Hematopoietic multipotent progenitor cell treated with erythropoietin and hydrocortisone succinate and interleukin-3 and kit ligand, for 6 days (in vitro differentiated cells): ENCODE results near the gene MRPL24.
A peak's percentile ranks its signal among the peaks of the same experiment; 100 is the strongest.

ENCODE experiments used
- DNase-seq: peaks from one replicate; pipeline ENCODE4 v3.0.0-alpha.2; 2015

Gene MRPL24

GRCh38 chr1:156708218-156708661 lies 32.6 kb downstream of the MRPL24 start:
- no peak for DNase-seq

- DNase-seq = no peak
Measured at GRCh38 chr1:156707417-156708217, 33.3 kb downstream of the MRPL24 start.

- DNase-seq = no peak
Measured at GRCh38 chr1:156706657-156707416, 34.1 kb downstream of the MRPL24 start.

GRCh38 chr1:156705918-156706656 lies 34.8 kb downstream of the MRPL24 start:
- DNase-seq = peak; percentile 67

- DNase-seq = no peak
Measured at GRCh38 chr1:156705321-156705917, 35.5 kb downstream of the MRPL24 start, which contains the start of gene CRABP2. Gene CRABP2 (minus strand): TSS chr1:156705583. CDS start chr1:156705446, 137 bp downstream.

- no peak for DNase-seq
Measured at GRCh38 chr1:156704930-156705320, 36.0 kb downstream of the MRPL24 start.

- DNase-seq = no peak
Measured at GRCh38 chr1:156704166-156704711, 36.6 kb downstream of the MRPL24 start.

GRCh38 chr1:156703741-156704140 lies 37.1 kb downstream of the MRPL24 start:
- no peak for DNase-seq

- DNase-seq = no peak
Measured at GRCh38 chr1:156703336-156703735, 37.6 kb downstream of the MRPL24 start.

GRCh38 chr1:156700736-156701531 lies 40.0 kb downstream of the MRPL24 start:
- no peak for DNase-seq

- no peak for DNase-seq
Measured at GRCh38 chr1:156698995-156699394, 41.9 kb downstream of the MRPL24 start.

GRCh38 chr1:156697481-156697880 lies 43.4 kb downstream of the MRPL24 start:
- no peak for DNase-seq

- DNase-seq = no peak
Measured at GRCh38 chr1:156696755-156697154, 44.1 kb downstream of the MRPL24 start.

- DNase-seq = no peak
Measured at GRCh38 chr1:156694690-156694962, 46.3 kb downstream of the MRPL24 start.

GRCh38 chr1:156693848-156694689 lies 46.8 kb downstream of the MRPL24 start:
- DNase-seq = no peak

- DNase-seq = peak; percentile 57
Measured at GRCh38 chr1:156692925-156693847, 47.7 kb downstream of the MRPL24 start.

- no peak for DNase-seq
Measured at GRCh38 chr1:156692441-156692924, 48.4 kb downstream of the MRPL24 start.

- no peak for DNase-seq
Measured at GRCh38 chr1:156691665-156692440, 49.0 kb downstream of the MRPL24 start.

GRCh38 chr1:156691191-156691590 lies 49.7 kb downstream of the MRPL24 start:
- DNase-seq = no peak
